Activated T-helper 1 cell treated with Interleukin-2 at 50 U/mL for 16 hours (primary cell): Measurements from ENCODE around the gene DGAT2.

Experiments
- DNase-seq: peaks from one replicate; pipeline ENCODE4 v3.0.0-alpha.2; 2020; ENCODE audit warnings: low read depth

DGAT2 gene

GRCh38 chr11:75826461-75827230, 58.1 kb downstream of the DGAT2 start:
- no peak for DNase-seq

- no peak for DNase-seq
These were observed 59.0 kb downstream of the DGAT2 start for GRCh38 chr11:75827562-75827961.

DNA sequence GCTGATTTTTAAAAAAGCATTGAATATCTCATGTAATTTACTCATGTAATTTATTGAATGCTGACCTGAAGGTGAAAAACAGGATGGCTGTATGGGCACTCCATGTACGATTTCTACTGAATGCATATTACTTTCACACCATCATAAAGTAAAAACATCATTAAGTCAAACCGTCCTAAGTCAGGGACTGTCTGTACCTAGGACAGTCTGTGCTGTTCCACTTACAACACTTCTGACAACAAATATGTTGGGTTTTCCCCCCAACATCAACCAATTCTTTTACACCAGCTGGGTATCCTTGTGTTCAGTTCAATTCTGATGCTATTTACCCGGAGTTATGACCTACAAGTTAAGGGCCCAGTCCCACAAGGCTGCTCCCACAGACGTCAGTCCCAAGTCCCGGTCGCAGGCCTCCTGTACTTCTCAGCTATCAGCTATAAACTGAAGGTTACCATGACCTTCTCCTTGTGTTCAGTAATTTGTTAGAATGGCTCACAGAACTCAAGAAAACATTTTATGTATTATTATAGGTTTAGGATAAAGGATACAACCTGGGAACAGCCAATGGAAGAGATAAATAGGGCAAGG, 63.4 kb downstream of the DGAT2 start:
- no peak for DNase-seq

GRCh38 chr11:75834728-75835127, 66.2 kb downstream of the DGAT2 start:
- DNase-seq = no peak

GRCh38 chr11:75836417-75836816, 67.8 kb downstream of the DGAT2 start:
- DNase-seq = no peak

- no peak for DNase-seq
These were observed 71.3 kb downstream of the DGAT2 start for GRCh38 chr11:75839851-75840250.

GRCh38 chr11:75840522-75840921, 71.9 kb downstream of the DGAT2 start:
- DNase-seq = no peak

DNA sequence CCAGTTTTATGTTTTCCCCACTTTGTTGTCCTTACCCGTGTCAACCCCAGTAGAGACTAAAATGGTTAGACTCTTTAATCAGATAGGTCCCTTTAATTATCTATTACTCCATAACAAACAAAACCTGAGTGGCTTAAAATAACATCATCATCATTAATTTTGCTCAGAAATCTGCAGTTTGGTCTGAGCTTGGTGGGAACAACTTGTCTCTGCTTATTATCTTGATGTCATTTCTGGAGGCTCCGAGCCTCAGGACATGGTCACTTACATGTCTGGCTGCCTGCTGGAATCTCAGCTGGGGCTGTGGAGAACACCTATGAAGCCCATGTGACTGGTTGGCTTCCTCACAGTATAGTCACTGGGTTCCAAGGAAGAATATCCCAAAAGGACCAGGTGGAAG, 73.2 kb downstream of the DGAT2 start:
- DNase-seq = no peak

GRCh38 chr11:75845324-75845723, 76.7 kb downstream of the DGAT2 start:
- DNase-seq = no peak

GRCh38 chr11:75849894-75850293, 81.3 kb downstream of the DGAT2 start:
- DNase-seq = no peak

DNA sequence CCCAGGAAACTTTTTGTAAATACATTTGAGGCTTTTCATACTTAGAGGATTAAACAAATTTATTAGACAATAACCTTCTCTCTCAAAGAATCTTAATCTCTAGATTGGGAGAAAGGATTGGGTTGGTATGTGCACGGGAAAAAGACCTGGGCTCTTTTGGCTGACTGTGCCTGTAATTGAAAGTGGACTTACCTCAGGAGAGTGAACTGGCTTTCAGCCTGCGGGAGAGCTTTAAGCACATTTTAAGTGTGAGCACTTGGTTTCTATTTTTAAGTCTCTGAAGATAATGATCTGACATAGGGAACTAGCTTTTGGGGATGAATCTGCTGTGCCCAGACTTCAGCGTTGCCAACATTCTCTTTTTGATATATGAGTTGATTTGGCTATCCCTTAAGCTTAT, 82.2 kb downstream of the DGAT2 start:
- DNase-seq = no peak
